SK-N-SH (cell line): ENCODE data around the gene CCL17.

ENCODE experiments used
- CTCF ChIP-seq: fragments of 200-600 bp; sonication (generic); IDR thresholded peaks from 2 replicates; pipeline ENCODE4 v1.6.1; 2017; ENCODE audit warnings: antibody characterized with exemption, mild to moderate bottlenecking, moderate library complexity
- MAX ChIP-seq: IDR thresholded peaks from 2 replicates; pipeline ENCODE4 v1.4.0; 2012; ENCODE audit warnings: low read depth
- POLR2AphosphoS5 ChIP-seq: IDR thresholded peaks from 2 replicates; pipeline ENCODE4 v1.6.1; 2012; ENCODE audit warnings: low read depth, low read length
- RCOR1 ChIP-seq: fragments of 150-350 bp; IDR thresholded peaks from 2 replicates; pipeline ENCODE4 v1.6.1; 2017; ENCODE audit warnings: antibody characterized with exemption, low read length
- SMC3 ChIP-seq: IDR thresholded peaks from 2 replicates; pipeline ENCODE4 v1.6.1; 2012; ENCODE audit warnings: low read depth, low read length, improper control_type of control experiment
- TF ChIP-seq, protein P1 (sequence below): IDR thresholded peaks from 2 replicates; pipeline ENCODE4 v1.6.1; 2012; ENCODE audit warnings: mild to moderate bottlenecking, low read depth, low read length, moderate library complexity

DNA sequence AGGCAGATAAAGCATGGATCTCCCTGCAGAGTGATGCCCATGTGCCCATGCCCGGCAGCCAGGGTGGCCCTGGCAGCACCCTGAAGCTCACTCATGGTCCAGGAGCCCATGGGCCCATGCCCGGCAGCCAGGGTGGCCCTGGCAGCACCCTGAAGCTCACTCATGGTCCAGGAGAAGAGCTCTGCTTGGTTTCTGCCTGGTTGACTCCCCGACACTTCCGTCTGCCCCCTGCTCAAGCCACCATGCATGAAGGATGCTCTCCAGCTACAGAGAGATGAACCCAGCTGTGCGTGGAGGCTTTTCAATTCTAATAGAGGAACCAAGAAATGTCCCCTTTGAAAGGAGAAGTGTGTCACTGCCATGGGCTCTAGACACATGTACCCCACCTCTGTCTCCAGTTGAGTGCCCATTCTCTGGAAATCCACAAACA is 8.7 kb downstream of the CCL17 start:
- TF ChIP-seq MAX = no peak
- TF ChIP-seq SMC3 = no peak
- TF ChIP-seq POLR2AphosphoS5 = no peak
- TF ChIP-seq, protein P1, sequence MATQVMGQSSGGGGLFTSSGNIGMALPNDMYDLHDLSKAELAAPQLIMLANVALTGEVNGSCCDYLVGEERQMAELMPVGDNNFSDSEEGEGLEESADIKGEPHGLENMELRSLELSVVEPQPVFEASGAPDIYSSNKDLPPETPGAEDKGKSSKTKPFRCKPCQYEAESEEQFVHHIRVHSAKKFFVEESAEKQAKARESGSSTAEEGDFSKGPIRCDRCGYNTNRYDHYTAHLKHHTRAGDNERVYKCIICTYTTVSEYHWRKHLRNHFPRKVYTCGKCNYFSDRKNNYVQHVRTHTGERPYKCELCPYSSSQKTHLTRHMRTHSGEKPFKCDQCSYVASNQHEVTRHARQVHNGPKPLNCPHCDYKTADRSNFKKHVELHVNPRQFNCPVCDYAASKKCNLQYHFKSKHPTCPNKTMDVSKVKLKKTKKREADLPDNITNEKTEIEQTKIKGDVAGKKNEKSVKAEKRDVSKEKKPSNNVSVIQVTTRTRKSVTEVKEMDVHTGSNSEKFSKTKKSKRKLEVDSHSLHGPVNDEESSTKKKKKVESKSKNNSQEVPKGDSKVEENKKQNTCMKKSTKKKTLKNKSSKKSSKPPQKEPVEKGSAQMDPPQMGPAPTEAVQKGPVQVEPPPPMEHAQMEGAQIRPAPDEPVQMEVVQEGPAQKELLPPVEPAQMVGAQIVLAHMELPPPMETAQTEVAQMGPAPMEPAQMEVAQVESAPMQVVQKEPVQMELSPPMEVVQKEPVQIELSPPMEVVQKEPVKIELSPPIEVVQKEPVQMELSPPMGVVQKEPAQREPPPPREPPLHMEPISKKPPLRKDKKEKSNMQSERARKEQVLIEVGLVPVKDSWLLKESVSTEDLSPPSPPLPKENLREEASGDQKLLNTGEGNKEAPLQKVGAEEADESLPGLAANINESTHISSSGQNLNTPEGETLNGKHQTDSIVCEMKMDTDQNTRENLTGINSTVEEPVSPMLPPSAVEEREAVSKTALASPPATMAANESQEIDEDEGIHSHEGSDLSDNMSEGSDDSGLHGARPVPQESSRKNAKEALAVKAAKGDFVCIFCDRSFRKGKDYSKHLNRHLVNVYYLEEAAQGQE = no peak
- TF ChIP-seq CTCF = no peak
- TF ChIP-seq RCOR1 = no peak
